Breast epithelium (tissue), 3 donors: ENCODE measurements around the gene GPR84.

Experiments
- CTCF ChIP-seq, 3 donors: fragments of 450-650 bp; IDR thresholded peaks; one replicate each; pipeline ENCODE4 v1.5.1; 2016 to 2017; ENCODE audit warnings: antibody characterized with exemption in 3 of 3, mild to moderate bottlenecking in 3 of 3, moderate library complexity in 3 of 3
- POLR2A ChIP-seq: fragments of 450-650 bp; IDR thresholded peaks from one replicate; pipeline ENCODE4 v1.6.1; 2016; ENCODE audit warnings: antibody characterized with exemption, mild to moderate bottlenecking, moderate library complexity
- POLR2AphosphoS5 ChIP-seq, 3 donors: sonication (generic); formaldehyde crosslinking; IDR thresholded peaks; one replicate each; pipeline ENCODE4 v1.6.1; 2017; ENCODE audit warnings: antibody characterized with exemption in 3 of 3

GRCh38 chr12:54330442-54330841 is 33.8 kb downstream of the GPR84 start:
- TF ChIP-seq CTCF (IDR thresholded peaks at IDR 0.05) (no peak), POLR2A (no peak), POLR2AphosphoS5 (IDR thresholded peaks at IDR 0.05) (no peak)
